ENCODE measurements around the gene LEPROT.

- TF ChIP-seq, protein P1, sequence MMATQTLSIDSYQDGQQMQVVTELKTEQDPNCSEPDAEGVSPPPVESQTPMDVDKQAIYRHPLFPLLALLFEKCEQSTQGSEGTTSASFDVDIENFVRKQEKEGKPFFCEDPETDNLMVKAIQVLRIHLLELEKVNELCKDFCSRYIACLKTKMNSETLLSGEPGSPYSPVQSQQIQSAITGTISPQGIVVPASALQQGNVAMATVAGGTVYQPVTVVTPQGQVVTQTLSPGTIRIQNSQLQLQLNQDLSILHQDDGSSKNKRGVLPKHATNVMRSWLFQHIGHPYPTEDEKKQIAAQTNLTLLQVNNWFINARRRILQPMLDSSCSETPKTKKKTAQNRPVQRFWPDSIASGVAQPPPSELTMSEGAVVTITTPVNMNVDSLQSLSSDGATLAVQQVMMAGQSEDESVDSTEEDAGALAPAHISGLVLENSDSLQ (IDR thresholded peaks at IDR 0.05), result no peak
- TF ChIP-seq ELF4 (IDR thresholded peaks at IDR 0.05) (no peak), FOXA1 (IDR thresholded peaks at IDR 0.05) (no peak), LEF1 (IDR thresholded peaks at IDR 0.05; ENCODE audit: borderline replicate concordance) (no peak), CTBP1 (IDR thresholded peaks at IDR 0.05; ENCODE audit: borderline replicate concordance) (no peak), TARDBP (IDR thresholded peaks at IDR 0.05) (no peak), SUZ12 (IDR thresholded peaks at IDR 0.05) (no peak), BHLHE40 (IDR thresholded peaks at IDR 0.05; ENCODE audit: borderline replicate concordance) (no peak), ZNF384 (IDR thresholded peaks at IDR 0.05) (no peak), SP1 (IDR thresholded peaks at IDR 0.05) (no peak)
Measured at GRCh38 chr1:65399003-65399402, 21.5 kb upstream of the LEPROT start.

Measured in HEK293T (cell line).